A673 (cell line): ENCODE results near the gene MTCH1. TPM values are rescaled to one million over a fixed set of nuclear protein-coding genes. Genes with fewer than 3 reads are reported as not detected.

Source experiments
- BruUV-seq: library from RNA; stranded (reverse); fragments of 400-500 nt; replicated peaks from 2 replicates; lab custom pipeline; 2021; lab: Mats Ljungman, UMichigan
- CTCF ChIA-PET: fragments of 300-600 bp; sonication (Branson Sonifier 250); formaldehyde crosslinking; loops from one replicate; lab custom pipeline; 2022; ENCODE audit warnings: antibody characterized with exemption; lab: Charles Lee
- POLR2A ChIA-PET: fragments of 300-600 bp; sonication (Branson Sonifier 250); formaldehyde crosslinking; loops from one replicate; lab custom pipeline; 2022; ENCODE audit warnings: antibody characterized with exemption; ENCODE audit not compliant: low non-redundant PET; lab: Charles Lee
- DNase-seq: peaks from one replicate; pipeline ENCODE4 v3.0.0-alpha.2; 2015; ENCODE audit warnings: low spot score
- H3K27ac ChIP-seq: fragments of 200-600 bp; sonication (generic); 2 replicates; pipeline ENCODE4 v1.5.1; 2016; ENCODE audit warnings: mixed run types, low read depth, mild to moderate bottlenecking, mixed read lengths, antibody characterized with exemption, low read length; ENCODE audit not compliant: poor library complexity, severe bottlenecking
- H3K27me3 ChIP-seq: fragments of 200-600 bp; sonication (generic); replicated peaks from 2 replicates; pipeline ENCODE4 v1.6.1; 2017; ENCODE audit warnings: mixed run types, low read depth, mild to moderate bottlenecking, mixed read lengths, antibody characterized with exemption, low read length; ENCODE audit not compliant: insufficient read depth, poor library complexity
- H3K36me3 ChIP-seq: fragments of 200-600 bp; sonication (generic); 2 replicates; pipeline ENCODE4 v1.6.1; 2016; ENCODE audit warnings: mixed run types, mild to moderate bottlenecking, mixed read lengths, antibody characterized with exemption, low read length; ENCODE audit not compliant: insufficient read depth, poor library complexity, severe bottlenecking
- H3K4me1 ChIP-seq: fragments of 200-600 bp; sonication (generic); 2 replicates; pipeline ENCODE4 v1.6.1; 2017; ENCODE audit warnings: mixed run types, mild to moderate bottlenecking, mixed read lengths, antibody characterized with exemption, low read length; ENCODE audit not compliant: insufficient read depth, poor library complexity, severe bottlenecking
- H3K4me3 ChIP-seq: fragments of 200-600 bp; sonication (generic); 2 replicates; pipeline ENCODE4 v1.5.1; 2016; ENCODE audit warnings: low read depth, mixed run types, mild to moderate bottlenecking, mixed read lengths, low read length; ENCODE audit not compliant: poor library complexity, severe bottlenecking
- H3K9me3 ChIP-seq: fragments of 200-600 bp; sonication (generic); 2 replicates; pipeline ENCODE4 v1.6.1; 2016; ENCODE audit warnings: mixed run types, low read depth, mild to moderate bottlenecking, mixed read lengths, antibody characterized with exemption, low read length; ENCODE audit not compliant: poor library complexity, severe bottlenecking
- EZH2 ChIP-seq: fragments of 200-600 bp; sonication (generic); IDR thresholded peaks from 2 replicates; pipeline ENCODE4 v1.6.1; 2017; ENCODE audit warnings: borderline replicate concordance, low read depth, mild to moderate bottlenecking, mixed read lengths, antibody characterized with exemption, low read length; ENCODE audit not compliant: poor library complexity, severe bottlenecking
- intact Hi-C: fragments of 100-400 bp; cut with micrococcal nuclease; formaldehyde crosslinking; loops from one replicate; pipeline ENCODE4 v1.10.0; 2022; ENCODE audit not compliant: unreplicated experiment
- total RNA-seq: library from RNA; stranded (reverse); gene quantifications from 2 replicates; pipeline ENCODE4 v1.2.3, GENCODE V29; 2021
- TF ChIP-seq, protein P1 (sequence below): fragments of 300-800, 200-600 bp; sonication (generic); conservative IDR thresholded peaks from 2 replicates; pipeline ENCODE4 v1.5.1; 2017; ENCODE audit warnings: low read depth, mild to moderate bottlenecking, antibody characterized with exemption, low read length, moderate library complexity, mixed read lengths

Gene MTCH1
- total RNA-seq, 1 experiment from 2014 or later: 242 TPM

DNA sequence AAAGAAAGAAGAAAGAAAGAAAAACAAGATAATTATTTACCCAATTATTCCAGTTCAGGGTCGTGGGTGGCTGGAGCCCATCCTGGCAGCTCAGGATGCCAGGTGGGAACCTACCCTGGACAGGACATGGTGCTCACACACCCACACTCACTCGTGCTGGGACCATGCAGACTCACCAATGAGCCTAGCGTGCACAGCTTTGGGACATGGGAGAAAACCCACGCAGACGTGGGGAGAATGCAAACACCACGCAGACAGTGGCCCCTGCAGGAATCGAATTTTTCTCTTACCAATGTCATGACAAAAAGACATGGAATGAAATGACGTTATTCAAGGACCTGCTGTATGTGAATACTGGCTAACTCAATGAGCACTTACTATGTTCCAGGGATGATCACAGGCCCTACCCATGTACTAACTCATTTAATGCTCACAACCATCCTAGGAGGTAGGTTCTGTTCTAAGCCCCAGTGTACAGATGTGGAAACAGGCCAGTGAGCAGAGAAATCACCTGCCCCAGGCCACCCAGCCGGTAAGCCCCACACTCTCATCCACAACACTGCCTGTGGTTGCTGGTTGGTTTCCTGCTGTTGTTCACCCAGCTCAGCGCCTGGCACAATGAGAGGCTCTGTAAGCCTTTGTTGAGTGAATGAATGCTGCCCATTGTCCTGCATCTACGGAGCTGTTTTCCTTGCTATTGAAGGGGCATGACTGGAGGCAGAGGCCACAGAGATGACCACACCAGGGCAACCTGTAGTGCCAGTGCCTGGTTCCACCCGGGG is 38.2 kb downstream of the MTCH1 start:
- Histone ChIP-seq H3K4me3 (no peak overlapping the region), H3K27me3 (no peaks in the 10 kb centered on the region), H3K27ac (no peak overlapping the region), H3K36me3 (no peaks in the 10 kb centered on the region), H3K9me3 (no peaks in the 10 kb centered on the region), H3K4me1 (no peaks in the 10 kb centered on the region)
- intact Hi-C loops: no loop called here
- no peak for TF ChIP-seq EZH2
- TF ChIP-seq, protein P1, sequence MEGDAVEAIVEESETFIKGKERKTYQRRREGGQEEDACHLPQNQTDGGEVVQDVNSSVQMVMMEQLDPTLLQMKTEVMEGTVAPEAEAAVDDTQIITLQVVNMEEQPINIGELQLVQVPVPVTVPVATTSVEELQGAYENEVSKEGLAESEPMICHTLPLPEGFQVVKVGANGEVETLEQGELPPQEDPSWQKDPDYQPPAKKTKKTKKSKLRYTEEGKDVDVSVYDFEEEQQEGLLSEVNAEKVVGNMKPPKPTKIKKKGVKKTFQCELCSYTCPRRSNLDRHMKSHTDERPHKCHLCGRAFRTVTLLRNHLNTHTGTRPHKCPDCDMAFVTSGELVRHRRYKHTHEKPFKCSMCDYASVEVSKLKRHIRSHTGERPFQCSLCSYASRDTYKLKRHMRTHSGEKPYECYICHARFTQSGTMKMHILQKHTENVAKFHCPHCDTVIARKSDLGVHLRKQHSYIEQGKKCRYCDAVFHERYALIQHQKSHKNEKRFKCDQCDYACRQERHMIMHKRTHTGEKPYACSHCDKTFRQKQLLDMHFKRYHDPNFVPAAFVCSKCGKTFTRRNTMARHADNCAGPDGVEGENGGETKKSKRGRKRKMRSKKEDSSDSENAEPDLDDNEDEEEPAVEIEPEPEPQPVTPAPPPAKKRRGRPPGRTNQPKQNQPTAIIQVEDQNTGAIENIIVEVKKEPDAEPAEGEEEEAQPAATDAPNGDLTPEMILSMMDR: no peak
- no TSS peak for BruUV-seq
- ChIA-PET CTCF (no interaction called here), POLR2A (no interaction called here)
- DNase-seq: no peak

DNA sequence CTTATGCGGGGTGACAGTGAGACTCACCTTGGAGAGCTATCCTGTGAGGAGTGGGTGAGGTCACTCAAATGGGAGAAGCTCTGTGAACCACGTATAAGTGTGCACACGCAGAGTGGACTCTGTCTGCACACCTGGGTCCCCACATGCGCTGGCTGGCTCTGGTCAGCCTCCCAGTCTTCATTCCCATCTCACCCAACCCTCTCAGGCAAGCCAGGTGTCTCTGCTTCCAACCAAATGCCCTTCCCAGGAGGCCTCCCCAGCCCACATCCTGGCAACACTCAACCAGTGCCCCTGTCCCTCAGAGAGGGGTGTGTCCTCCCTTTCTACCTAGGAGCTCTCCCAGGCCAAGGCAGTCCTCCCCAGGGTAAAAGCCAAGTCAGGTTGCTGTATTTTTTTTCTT is 39.5 kb downstream of the MTCH1 start:
- H3K27ac ChIP-seq: no peak overlapping the region
- ChIA-PET POLR2A (no interaction called here), CTCF (no interaction called here)
- no peaks in the 10 kb centered on the region for H3K27me3 ChIP-seq
- TF ChIP-seq, protein P1: no peak
- TF ChIP-seq EZH2: no peak
- DNase-seq: no peak
- no peaks in the 10 kb centered on the region for H3K4me1 ChIP-seq
- no peak overlapping the region for H3K4me3 ChIP-seq
- BruUV-seq: no TSS peak
- intact Hi-C loops: no loop called here
- no peaks in the 10 kb centered on the region for H3K36me3 ChIP-seq
- H3K9me3 ChIP-seq: no peaks in the 10 kb centered on the region

DNA sequence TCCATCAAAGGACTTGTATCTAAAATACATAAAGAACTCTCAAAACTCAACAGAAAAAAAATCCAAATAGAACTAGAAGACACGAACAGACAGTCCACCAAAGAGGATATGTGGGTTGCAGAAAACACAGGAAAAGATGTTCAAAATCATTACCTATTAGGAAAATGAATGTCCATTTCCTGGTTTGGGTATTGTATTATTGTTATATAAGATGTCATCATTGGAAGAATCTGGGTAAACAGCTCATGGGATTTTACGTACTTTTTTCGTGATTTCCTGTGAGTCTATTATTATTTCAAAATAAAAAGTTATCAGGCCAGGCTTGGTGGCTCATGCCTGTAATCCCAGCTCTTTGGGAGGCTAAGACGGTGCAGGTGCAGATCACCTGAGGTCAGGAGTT is 40.7 kb downstream of the MTCH1 start:
- POLR2A ChIA-PET: no interaction called here
- no peak overlapping the region for H3K27ac ChIP-seq
- DNase-seq: no peak
- BruUV-seq: no TSS peak
- H3K9me3 ChIP-seq: no peaks in the 10 kb centered on the region
- TF ChIP-seq, protein P1: no peak
- no peak for TF ChIP-seq EZH2
- H3K36me3 ChIP-seq: no peaks in the 10 kb centered on the region
- no peak overlapping the region for H3K4me3 ChIP-seq
- H3K27me3 ChIP-seq: no peaks in the 10 kb centered on the region
- no peaks in the 10 kb centered on the region for H3K4me1 ChIP-seq
- CTCF ChIA-PET: no interaction called here
- intact Hi-C loops: no loop called here
